IMR-90 (cell line): ENCODE results near the gene PCBD1. TPM values are rescaled to one million over a fixed set of nuclear protein-coding genes. Genes with fewer than 3 reads are reported as not detected.

Experiments used
- ATAC-seq: fragments of 200-7000 bp; cut with Tn5 transposase; 2 replicates; pipeline ENCODE4 v1.9.1; 2020; ENCODE audit warnings: low read depth, mild to moderate bottlenecking, moderate library complexity
- BruUV-seq: library from RNA; stranded (reverse); fragments of 400-500 nt; replicated peaks from 2 replicates; lab custom pipeline; 2021; lab: Mats Ljungman, UMichigan
- CTCF ChIA-PET: fragments of 300-600 bp; formaldehyde crosslinking; extraction: SDS; loops from one replicate; lab custom pipeline; 2021; ENCODE audit warnings: antibody characterized with exemption; lab: Yijun Ruan, JAX
- POLR2A ChIA-PET: fragments of 300-600 bp; sonication (Branson Sonifier 250); formaldehyde crosslinking; loops from one replicate; lab custom pipeline; 2022; ENCODE audit warnings: antibody characterized with exemption; ENCODE audit not compliant: unreplicated experiment; lab: Charles Lee
- DNase-seq: peaks from one replicate; pipeline ENCODE4 v3.0.0; 2013
- H2AFZ ChIP-seq: replicated peaks from 2 replicates; pipeline ENCODE3; 2013; ENCODE audit warnings: low read length, mild to moderate bottlenecking; ENCODE audit not compliant: poor library complexity
- H2AK5ac ChIP-seq: 2 replicates; pipeline ENCODE4 v1.6.1; 2013; ENCODE audit warnings: low read depth, low read length, inconsistent platforms
- H2AK9ac ChIP-seq: replicated peaks from 2 replicates; pipeline ENCODE3; 2013; ENCODE audit warnings: mild to moderate bottlenecking, low read depth, low read length, moderate library complexity; ENCODE audit not compliant: poor library complexity
- H2BK120ac ChIP-seq: 2 replicates; pipeline ENCODE4 v1.6.1; 2013; ENCODE audit warnings: low read depth, low read length, inconsistent platforms
- H2BK15ac ChIP-seq: 3 replicates; pipeline ENCODE4 v1.6.1; 2013; ENCODE audit warnings: low read depth, low read length, inconsistent platforms
- H2BK20ac ChIP-seq: 2 replicates; pipeline ENCODE4 v1.6.1; 2013; ENCODE audit warnings: low read depth, mild to moderate bottlenecking, inconsistent platforms, low read length, moderate library complexity
- H2BK5ac ChIP-seq: 2 replicates; pipeline ENCODE4 v1.6.1; 2013; ENCODE audit warnings: mild to moderate bottlenecking, low read depth, low read length, inconsistent platforms; ENCODE audit not compliant: poor library complexity, severe bottlenecking
- H3K14ac ChIP-seq: replicated peaks from 2 replicates; pipeline ENCODE4 v1.6.1; 2013; ENCODE audit warnings: low read depth, low read length, inconsistent platforms
- H3K18ac ChIP-seq: 2 replicates; pipeline ENCODE4 v1.6.1; 2013; ENCODE audit warnings: low read depth, low read length, control low read depth
- H3K23ac ChIP-seq: 2 replicates; pipeline ENCODE4 v1.6.1; 2013; ENCODE audit warnings: low read depth, low read length, inconsistent platforms
- H3K27ac ChIP-seq: 2 replicates; pipeline ENCODE4 v1.5.1; 2013; ENCODE audit warnings: mild to moderate bottlenecking, control low read depth, low read length; ENCODE audit not compliant: insufficient read depth
- H3K27me3 ChIP-seq: 2 replicates; pipeline ENCODE4 v1.6.1; 2013; ENCODE audit warnings: low read length; ENCODE audit not compliant: control insufficient read depth, insufficient read depth
- H3K36me3 ChIP-seq: 2 replicates; pipeline ENCODE4 v1.6.1; 2013; ENCODE audit warnings: low read length, mixed read lengths; ENCODE audit not compliant: control insufficient read depth, insufficient read depth
- H3K4ac ChIP-seq: 2 replicates; pipeline ENCODE4 v1.6.1; 2013; ENCODE audit warnings: low read depth, low read length, inconsistent platforms
- H3K4me1 ChIP-seq: 2 replicates; pipeline ENCODE4 v1.6.1; 2013; ENCODE audit warnings: low read length, mixed read lengths; ENCODE audit not compliant: control insufficient read depth, insufficient read depth
- H3K4me2 ChIP-seq: 2 replicates; pipeline ENCODE4 v1.6.1; 2013; ENCODE audit warnings: low read depth, mild to moderate bottlenecking, control low read depth, low read length, moderate library complexity
- H3K4me3 ChIP-seq: 2 replicates; pipeline ENCODE4 v1.5.1; 2013; ENCODE audit warnings: low read depth, mild to moderate bottlenecking, control low read depth, low read length, moderate library complexity; ENCODE audit not compliant: insufficient read depth
- H3K56ac ChIP-seq: 2 replicates; pipeline ENCODE4 v1.6.1; 2013; ENCODE audit warnings: low read length, inconsistent platforms; ENCODE audit not compliant: insufficient read depth; ENCODE audit errors: extremely low read depth
- H3K79me1 ChIP-seq, 2 experiments: 2 replicates each; pipeline ENCODE4 v1.6.1; 2013; ENCODE audit warnings: low read length in 2 of 2, inconsistent platforms in 1 of 2, low read depth in 1 of 2
- H3K9ac ChIP-seq: 2 replicates; pipeline ENCODE4 v1.6.1; 2013; ENCODE audit warnings: low read depth, low read length, control low read depth
- H3K9me1 ChIP-seq: 2 replicates; pipeline ENCODE4 v1.6.1; 2013; ENCODE audit warnings: low read length, inconsistent platforms; ENCODE audit not compliant: insufficient read depth
- H3K9me3 ChIP-seq: 2 replicates; pipeline ENCODE4 v1.6.1; 2013; ENCODE audit warnings: low read length; ENCODE audit not compliant: control insufficient read depth, insufficient read depth
- H4K20me1 ChIP-seq: 2 replicates; pipeline ENCODE4 v1.6.1; 2013; ENCODE audit warnings: low read length, inconsistent platforms; ENCODE audit not compliant: insufficient read depth
- H4K5ac ChIP-seq: 2 replicates; pipeline ENCODE4 v1.6.1; 2013; ENCODE audit warnings: mild to moderate bottlenecking, low read depth, low read length, control low read depth
- H4K8ac ChIP-seq, 2 experiments: 2 replicates each; pipeline ENCODE4 v1.6.1; 2013; ENCODE audit warnings: low read depth in 2 of 2, low read length in 2 of 2, control low read depth in 1 of 2, inconsistent platforms in 1 of 2
- H4K91ac ChIP-seq: 2 replicates; pipeline ENCODE4 v1.6.1; 2013; ENCODE audit warnings: low read depth, low read length, inconsistent platforms; ENCODE audit not compliant: insufficient read depth
- MAZ ChIP-seq: IDR thresholded peaks from 2 replicates; pipeline ENCODE4 v1.6.1; 2012; ENCODE audit warnings: low read depth, mild to moderate bottlenecking, low read length, improper control_type of control experiment, moderate library complexity, borderline replicate concordance
- USF2 ChIP-seq: fragments of 150-350 bp; IDR thresholded peaks from 2 replicates; pipeline ENCODE4 v1.6.1; 2017; ENCODE audit warnings: mild to moderate bottlenecking, antibody characterized with exemption, low read length, low read depth
- WGBS, 2 experiments: methylation state at CpG; one replicate each; pipeline versions ENCODE4 v1.1.5 to v1.1.7; 2013; ENCODE audit warnings: missing lambda C conversion rate in 2 of 2; ENCODE audit not compliant: insufficient read length in 1 of 2; ENCODE audit errors: extremely low coverage in 2 of 2; 5-methylcytosine and 5-hydroxymethylcytosine counted together
- dilution Hi-C: fragments of 300-500 bp; cut with HindIII; formaldehyde crosslinking; loops from one replicate; pipeline ENCODE4 v1.14.3; 2018; ENCODE audit warnings: low sequenced_read_pairs; ENCODE audit not compliant: unreplicated experiment
- in situ Hi-C: fragments of 300-500 bp; cut with MboI; formaldehyde crosslinking; loops from 3 replicates; pipeline ENCODE4 v1.14.3; 2019; ENCODE audit warnings: low sequenced_read_pairs, inconsistent platforms, mixed read lengths
- intact Hi-C: fragments of 100-400 bp; cut with micrococcal nuclease; formaldehyde crosslinking; loops from 2 replicates; pipeline ENCODE4 v1.10.0; 2022
- polyA plus RNA-seq, 3 experiments: library from polyadenylated mRNA; depleted of rRNA; stranded (reverse); fragments of >200 nt; gene quantifications; 2 replicates each; pipeline ENCODE4 v1.2.3, GENCODE V29; 2012; ENCODE audit warnings: low replicate concordance in 1 of 3
- total RNA-seq: library from RNA; depleted of rRNA; stranded (reverse); fragments of >200 nt; gene quantifications from 2 replicates; pipeline ENCODE4 v1.2.3, GENCODE V29; 2012

PCBD1 gene
- total and polyA plus RNA-seq, 2 of the 4 experiments (the other 2 are of a cell fraction) = 15.8 to 31.6 TPM

- Histone ChIP-seq H3K27me3 (peaks cover 64% of the 10 kb centered on the region; the same call in 1 of the 2 replicates), H4K20me1 (no peaks in the 10 kb centered on the region; the same call in 1 of the 2 replicates), H3K14ac (no peak overlapping the region), H4K5ac (no peak overlapping the region), H4K8ac (no peak overlapping the region), H2BK5ac (no peak overlapping the region), H2AK5ac (no peak overlapping the region), H3K4me3 (no peak overlapping the region), H2BK20ac (no peak overlapping the region), H2BK120ac (no peak overlapping the region), H3K4me2 (no peak overlapping the region), H3K9me1 (no peaks in the 10 kb centered on the region), H3K56ac (no peak overlapping the region), H2AFZ (no peak overlapping the region), H2BK15ac (no peak overlapping the region), H3K79me1 (no peaks in the 10 kb centered on the region), H3K18ac (no peak overlapping the region), H3K27ac (no peak overlapping the region), H2AK9ac (no peak overlapping the region), H3K9ac (no peak overlapping the region), H3K4ac (no peak overlapping the region), H3K9me3 (no peaks in the 10 kb centered on the region), H3K36me3 (no peaks in the 10 kb centered on the region), H3K23ac (no peak overlapping the region), H3K4me1 (no peaks in the 10 kb centered on the region), H4K91ac (no peak overlapping the region)
- in situ Hi-C loops = no loop called here
- intact Hi-C loops = no loop called here
- ATAC-seq (no peak), DNase-seq (no peak)
- CTCF ChIA-PET = no interaction called here
- dilution Hi-C loops = no loop called here
- no TSS peak for BruUV-seq
- 52% methylated on average over 6 of the region's 10 CpGs; no CpG with 5 or more reads in 1 of the 2 experiments for WGBS, 2 experiments
- POLR2A ChIA-PET = no interaction called here
- TF ChIP-seq MAZ = no peak
- no peak for TF ChIP-seq USF2
Measured at GRCh38 chr10:70914316-70914864, 26.0 kb upstream of the PCBD1 start.
